TTC549 (cell line): ENCODE data around the gene APOL1.

Experiments used
- FAIRE-seq: peaks from 2 replicates; lab custom pipeline; 2012; peaks lifted over from hg19 to GRCh38; lab: Jason Lieb, UNC

The APOL1 gene

DNA sequence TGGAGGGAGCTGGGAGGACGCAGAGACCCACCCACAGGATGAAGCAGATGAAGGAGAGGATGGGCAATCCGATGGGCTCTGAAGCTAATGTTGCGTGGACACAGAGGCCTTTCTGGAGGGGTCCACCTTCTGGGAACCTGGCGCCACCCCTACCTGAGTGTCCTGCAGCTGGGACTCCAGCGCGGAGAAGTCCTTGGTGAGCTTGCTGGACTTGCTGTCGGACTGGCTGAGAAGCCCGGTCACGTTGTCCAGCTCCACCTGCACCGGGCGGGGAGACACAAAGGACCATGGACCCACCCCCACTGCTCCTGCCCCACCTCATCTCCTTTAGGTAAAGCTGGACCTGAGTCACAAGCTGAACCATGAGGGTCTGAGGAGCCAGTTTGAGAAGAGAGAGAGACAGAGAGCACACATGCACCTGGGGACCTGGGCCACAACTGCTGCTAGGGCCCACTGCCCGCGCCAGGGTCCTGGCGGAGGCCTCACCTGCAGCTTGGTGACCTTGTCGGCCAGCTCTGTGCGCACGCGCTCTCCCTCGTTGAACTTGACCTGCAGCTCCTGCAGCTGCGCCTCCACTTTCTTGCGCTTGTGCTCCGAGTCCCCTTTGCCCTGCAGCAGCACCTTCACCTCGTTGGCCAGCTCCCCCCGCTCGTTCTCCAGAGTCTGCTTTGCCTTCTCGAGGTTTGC is 40.8 kb downstream of the APOL1 start:
- no peak for FAIRE-seq

- FAIRE-seq, result no peak
Observed at GRCh38 chr22:36294293-36294620, 41.3 kb downstream of the APOL1 start.

DNA sequence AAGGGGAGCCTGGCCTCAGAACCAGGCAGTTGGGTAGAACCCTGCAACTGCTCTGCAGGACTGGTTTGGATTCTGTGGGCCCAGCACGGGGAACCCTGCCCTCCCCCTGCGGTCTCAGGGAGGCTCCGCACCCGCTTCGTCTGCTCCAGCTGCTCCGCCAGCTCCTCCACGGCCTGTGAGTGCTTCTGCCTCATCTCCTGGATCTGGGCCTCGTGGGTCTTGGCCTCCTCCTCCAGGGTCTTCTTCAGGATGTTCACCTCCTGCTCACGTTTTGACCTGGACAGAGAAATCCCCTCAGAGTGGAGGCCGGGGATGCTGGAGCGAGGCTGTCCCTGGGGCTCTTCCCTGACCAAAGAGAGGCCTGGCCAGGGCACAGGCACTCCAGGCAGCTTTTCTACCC is 41.9 kb downstream of the APOL1 start:
- no peak for FAIRE-seq

DNA sequence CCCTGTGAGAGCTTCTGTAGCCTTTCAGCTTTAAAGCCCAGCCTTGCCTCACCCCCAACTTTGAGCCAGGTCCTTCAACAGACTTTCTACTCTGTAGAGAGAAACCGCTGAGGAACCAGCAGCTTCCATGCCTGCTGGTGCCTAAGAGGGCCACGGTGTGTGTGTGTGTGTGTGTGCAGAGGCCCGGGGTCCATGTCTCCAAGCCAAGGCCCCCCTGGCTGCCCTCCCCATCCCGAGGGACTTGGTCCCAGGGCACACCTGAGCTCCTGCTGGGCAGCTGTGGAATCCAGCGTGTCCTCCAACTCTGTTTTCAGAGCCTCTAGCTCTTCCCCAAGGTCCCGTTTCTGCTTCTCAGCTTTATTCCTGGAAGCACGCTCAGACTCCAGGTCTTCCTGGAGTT is 42.3 kb downstream of the APOL1 start:
- no peak for FAIRE-seq

- no peak for FAIRE-seq
Observed at GRCh38 chr22:36296690-36297089, 43.8 kb downstream of the APOL1 start.

DNA sequence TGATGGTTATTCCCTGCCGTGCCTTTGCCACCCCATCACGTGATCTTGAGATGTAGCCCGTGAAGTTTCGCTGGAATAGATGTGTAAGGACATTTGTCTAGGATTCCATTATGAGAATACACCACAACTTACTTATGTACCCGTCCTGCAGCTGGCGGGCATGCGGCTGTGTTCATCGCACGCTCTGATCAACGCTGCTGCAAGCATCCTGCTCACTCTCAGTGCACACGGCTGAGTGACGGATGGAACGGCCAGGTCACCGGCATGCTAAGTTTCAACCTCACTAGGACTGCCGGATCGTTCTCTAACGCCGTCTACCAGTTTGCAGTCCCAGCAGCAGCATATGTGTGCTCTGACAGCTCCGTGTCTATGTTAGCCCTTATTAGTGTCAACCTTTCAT is 44.6 kb downstream of the APOL1 start:
- FAIRE-seq, result no peak

- FAIRE-seq, result no peak
Observed at GRCh38 chr22:36298118-36298517, 45.2 kb downstream of the APOL1 start.

GRCh38 chr22:36298601-36299000 is 45.7 kb downstream of the APOL1 start:
- no peak for FAIRE-seq

DNA sequence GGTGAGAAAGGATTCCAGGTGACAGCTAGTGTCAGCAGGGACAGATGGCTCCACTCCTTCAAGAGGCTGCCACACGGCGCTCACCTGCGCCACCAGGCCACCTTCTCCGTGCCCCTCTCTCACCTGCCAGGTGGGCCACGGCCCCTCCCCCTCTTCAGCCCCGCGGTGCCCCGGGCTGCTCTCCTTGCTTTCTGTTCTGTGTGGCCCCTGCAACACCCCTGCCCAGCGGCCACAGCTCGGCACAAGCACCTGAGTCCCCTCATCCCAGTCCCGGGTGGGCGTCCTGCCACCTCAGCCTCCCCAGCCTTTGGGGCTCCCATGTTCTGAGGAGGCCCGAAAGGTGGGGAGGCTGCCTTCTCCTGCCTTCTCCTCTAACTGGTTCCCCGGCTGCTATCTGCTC is 46.4 kb downstream of the APOL1 start:
- no peak for FAIRE-seq

DNA sequence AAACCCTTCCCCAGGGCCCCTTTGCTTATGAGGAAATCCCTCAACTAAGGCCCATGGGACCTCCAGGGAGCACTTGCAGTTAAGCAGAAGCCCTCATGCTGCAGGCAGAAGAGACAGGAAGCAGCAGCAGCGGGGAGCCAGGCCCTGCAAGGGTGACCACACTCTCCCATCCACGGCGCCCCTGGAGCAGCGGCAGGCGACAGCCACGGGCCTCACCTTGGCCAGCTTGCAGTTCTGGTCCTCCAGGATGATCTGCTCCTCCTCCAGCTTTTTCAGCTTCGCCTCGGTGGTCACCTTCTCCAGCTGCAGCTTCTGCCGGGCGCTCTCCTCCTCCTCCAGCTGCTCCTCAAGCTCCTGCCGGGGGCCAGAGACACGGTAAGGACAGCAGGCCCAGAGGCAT is 47.0 kb downstream of the APOL1 start:
- no peak for FAIRE-seq

DNA sequence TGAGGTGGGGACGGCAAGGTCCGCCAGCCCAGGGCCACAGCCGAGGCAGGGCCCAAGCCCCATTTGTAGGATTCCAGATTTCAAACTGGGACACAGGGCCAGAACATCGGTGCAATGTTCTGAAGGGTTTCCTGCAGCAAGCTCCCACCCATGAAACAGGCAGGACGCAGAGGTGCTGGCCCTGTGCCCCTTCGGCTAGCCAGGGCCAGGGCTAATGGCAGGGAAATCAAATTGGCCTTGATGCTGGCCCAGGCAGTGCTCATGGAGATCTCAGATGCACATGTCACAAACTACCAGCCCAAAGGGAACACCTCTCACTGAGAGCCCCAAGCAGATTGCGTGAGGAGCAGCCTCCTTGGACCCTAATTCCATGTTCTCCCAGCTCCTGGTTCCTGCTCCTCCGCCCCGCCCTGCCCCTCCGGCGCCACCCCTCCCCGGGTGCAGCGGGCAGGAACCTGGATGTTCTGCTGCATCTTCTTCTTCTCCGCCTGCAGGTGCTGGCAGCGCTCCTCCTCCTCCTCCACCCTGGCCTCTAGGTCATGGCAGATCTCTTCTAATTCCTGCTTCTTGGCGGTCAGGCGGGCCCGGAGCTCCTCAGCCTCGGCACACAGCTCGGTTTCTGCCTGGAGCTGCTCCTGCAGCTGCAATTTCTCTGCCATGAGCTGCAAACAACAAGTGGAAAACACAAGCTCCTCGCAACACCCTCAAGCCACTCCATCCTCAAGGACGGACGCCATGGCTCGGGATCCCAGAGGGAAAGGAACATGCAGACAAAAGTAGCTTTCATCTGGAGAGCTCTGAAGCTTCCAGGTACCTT is 47.7 kb downstream of the APOL1 start:
- FAIRE-seq, result no peak

- no peak for FAIRE-seq
Observed at GRCh38 chr22:36301384-36301828, 48.5 kb downstream of the APOL1 start.

DNA sequence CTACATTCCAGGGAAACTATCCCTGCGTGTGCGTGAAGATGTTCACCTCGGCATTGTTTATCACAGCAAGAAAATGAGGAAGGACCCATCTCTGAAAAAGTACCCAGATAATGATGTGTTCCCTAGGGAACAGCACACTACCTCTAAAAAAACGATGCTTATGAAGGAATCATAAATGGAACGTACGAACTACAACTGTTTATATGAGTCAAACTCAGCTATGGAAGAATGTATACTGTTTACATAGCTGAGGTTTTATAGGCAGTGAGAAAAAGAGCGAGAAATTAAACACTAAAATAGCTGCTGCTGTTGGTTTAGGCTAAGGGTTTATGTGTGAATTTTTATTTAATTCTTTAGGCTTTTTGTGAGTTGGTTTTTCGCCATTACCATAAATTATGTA is 48.9 kb downstream of the APOL1 start:
- no peak for FAIRE-seq

- FAIRE-seq, result no peak
Observed at GRCh38 chr22:36302439-36303114, 49.6 kb downstream of the APOL1 start.

GRCh38 chr22:36303115-36303467 is 50.2 kb downstream of the APOL1 start:
- no peak for FAIRE-seq

DNA sequence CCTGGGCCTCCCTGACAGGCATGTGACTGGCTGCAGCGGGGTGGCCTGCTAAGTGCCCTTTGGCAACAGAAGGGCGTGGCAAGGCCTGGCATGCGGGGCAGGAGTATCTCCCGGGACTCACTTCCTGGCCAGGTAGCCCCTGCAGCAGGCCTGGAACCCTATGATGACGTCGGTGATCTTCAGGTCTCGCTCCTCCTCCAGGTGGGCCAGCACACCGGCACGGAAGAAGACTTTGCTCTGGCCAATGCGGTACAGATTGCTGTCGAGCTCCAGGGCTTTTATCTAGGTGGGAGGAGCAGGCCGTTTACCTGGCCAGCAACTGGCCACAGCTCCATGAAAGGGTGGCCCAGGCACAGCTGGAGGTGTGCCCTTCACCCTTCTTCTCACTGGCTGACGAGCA is 50.9 kb downstream of the APOL1 start:
- FAIRE-seq, result no peak

- FAIRE-seq, result no peak
Observed at GRCh38 chr22:36304429-36304828, 51.5 kb downstream of the APOL1 start.

GRCh38 chr22:36305813-36306212 is 52.9 kb downstream of the APOL1 start:
- FAIRE-seq, result no peak

DNA sequence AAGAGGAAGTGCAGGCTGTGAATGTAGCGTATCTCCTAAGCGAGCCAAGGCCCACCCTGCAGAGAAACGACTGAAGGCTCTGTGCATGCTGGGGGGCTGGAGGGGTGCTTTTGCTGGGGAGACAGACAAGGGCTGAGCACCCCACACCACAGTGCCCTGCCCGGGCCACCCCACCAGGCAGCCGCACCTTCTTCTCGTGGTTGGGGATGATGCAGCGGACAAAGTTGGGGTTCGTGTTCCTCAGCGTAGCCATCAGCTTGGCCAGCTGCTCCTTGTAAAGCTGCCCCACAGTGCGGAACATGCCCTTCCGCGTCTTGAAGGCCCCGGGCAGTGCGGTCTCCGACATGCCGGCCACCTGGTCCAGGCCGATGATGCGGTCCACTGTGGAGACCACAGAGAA is 53.3 kb downstream of the APOL1 start:
- no peak for FAIRE-seq

- FAIRE-seq, result no peak
Observed at GRCh38 chr22:36308880-36309279, 55.9 kb downstream of the APOL1 start.

- no peak for FAIRE-seq
Observed at GRCh38 chr22:36311386-36312085, 58.6 kb downstream of the APOL1 start.

- FAIRE-seq, result no peak
Observed at GRCh38 chr22:36315325-36315724, 62.4 kb downstream of the APOL1 start.

DNA sequence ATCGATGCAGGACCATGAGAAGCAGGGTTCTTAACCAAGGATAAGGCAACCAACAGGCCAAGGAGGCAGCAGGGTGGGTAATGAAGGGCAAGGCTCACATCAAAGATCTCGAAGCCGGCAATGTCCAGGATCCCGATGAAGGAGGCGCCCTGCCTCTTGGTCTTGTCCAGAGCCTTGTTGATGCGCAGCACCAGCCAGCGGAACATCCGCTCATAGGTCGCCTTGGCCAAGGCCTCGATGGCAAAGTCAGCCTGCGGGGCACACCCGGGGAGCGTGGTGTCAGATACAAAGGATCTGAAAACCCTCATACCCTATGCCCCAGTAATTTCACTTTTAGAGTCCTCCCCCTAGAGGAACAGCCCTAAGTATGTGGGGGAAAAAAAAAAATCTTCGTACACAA is 63.5 kb downstream of the APOL1 start:
- FAIRE-seq, result no peak
